Skeletal muscle tissue (tissue), 4 donors: ENCODE data around the gene PGAP2. TPM values are rescaled to one million over a fixed set of nuclear protein-coding genes. Genes with fewer than 3 reads are reported as not detected.
A peak's percentile ranks its signal among the peaks of the same experiment; 100 is the strongest.

Experiments
- H3K27ac ChIP-seq: one replicate; pipeline ENCODE4 v1.7.0; 2013; ENCODE audit warnings: mild to moderate bottlenecking, low read depth, low read length, inconsistent platforms
- H3K27me3 ChIP-seq, 3 donors: one replicate each; pipeline ENCODE4 v1.7.0; 2013; ENCODE audit warnings: low read length in 3 of 3; ENCODE audit not compliant: control insufficient read depth in 3 of 3, insufficient read depth in 3 of 3
- H3K36me3 ChIP-seq, 3 donors: one replicate each; pipeline ENCODE4 v1.7.0; 2013; ENCODE audit warnings: low read length in 3 of 3; ENCODE audit not compliant: control insufficient read depth in 3 of 3, insufficient read depth in 3 of 3
- H3K4me1 ChIP-seq, 3 donors: one replicate each; pipeline ENCODE4 v1.7.0; 2013; ENCODE audit warnings: low read length in 3 of 3, mild to moderate bottlenecking in 3 of 3; ENCODE audit not compliant: control insufficient read depth in 3 of 3, insufficient read depth in 3 of 3
- H3K4me3 ChIP-seq, 3 donors: one replicate each; pipeline ENCODE4 v1.7.0; 2013; ENCODE audit warnings: low read length in 3 of 3
- H3K9ac ChIP-seq, 3 donors: one replicate each; pipeline ENCODE4 v1.7.0; 2013; ENCODE audit warnings: low read length in 3 of 3, mild to moderate bottlenecking in 3 of 3, moderate library complexity in 2 of 3, low read depth in 1 of 3
- H3K9me3 ChIP-seq, 3 donors: one replicate each; pipeline ENCODE4 v1.7.0; 2013; ENCODE audit warnings: low read length in 3 of 3; ENCODE audit not compliant: control insufficient read depth in 3 of 3
- total RNA-seq: library from RNA; depleted of rRNA; stranded (reverse); fragments of >200 nt; gene quantifications from one replicate; pipeline ENCODE4 v1.2.3, GENCODE V29; 2014
- donor health status: Osteomylitis.

PGAP2 gene
- total RNA-seq, 1 donor from 2014 or later: 8.9 TPM

- H3K9ac ChIP-seq: no peak overlapping the region
- no peak overlapping the region for H3K4me3 ChIP-seq
- H3K27ac ChIP-seq: no peak overlapping the region
- no peaks in the 10 kb centered on the region for H3K27me3 ChIP-seq
- peaks cover 10 to 21% (median 15%) of the 10 kb centered on the region in 3 donors for H3K4me1 ChIP-seq
- peaks cover 14 to 21% (median 20%) of the 10 kb centered on the region in 3 donors for H3K36me3 ChIP-seq
- no peaks in the 10 kb centered on the region for H3K9me3 ChIP-seq
These were observed 21.7 kb downstream of the PGAP2 start for GRCh38 chr11:3830088-3830487.

GRCh38 chr11:3830730-3831129 lies 22.4 kb downstream of the PGAP2 start:
- no peak overlapping the region for H3K27ac ChIP-seq
- peaks cover 14 to 19% (median 19%) of the 10 kb centered on the region in 3 donors for H3K36me3 ChIP-seq
- H3K4me3 ChIP-seq: no peak overlapping the region
- H3K4me1 ChIP-seq: peaks cover 13 to 28% (median 15%) of the 10 kb centered on the region in 3 donors
- no peaks in the 10 kb centered on the region for H3K9me3 ChIP-seq
- peak overlapping the region in 1 of 3 donors; percentile 33 for H3K9ac ChIP-seq
- H3K27me3 ChIP-seq: no peaks in the 10 kb centered on the region

- no peak overlapping the region for H3K27ac ChIP-seq
- H3K4me1 ChIP-seq: peaks cover 16 to 29% (median 20%) of the 10 kb centered on the region in 3 donors
These were observed 23.2 kb downstream of the PGAP2 start for GRCh38 chr11:3831378-3832239.

GRCh38 chr11:3832816-3833215 lies 24.5 kb downstream of the PGAP2 start:
- H3K27ac ChIP-seq: no peak overlapping the region
- no peak overlapping the region for H3K4me3 ChIP-seq
- peaks cover 25 to 36% (median 26%) of the 10 kb centered on the region in 3 donors for H3K4me1 ChIP-seq

More at GRCh38 chr11:3831378-3832239, 23.2 kb downstream of the PGAP2 start:
- Histone ChIP-seq H3K36me3 (peaks cover 14 to 16% (median 15%) of the 10 kb centered on the region in 3 donors), H3K9me3 (no peaks in the 10 kb centered on the region), H3K9ac (no peak overlapping the region), H3K27me3 (no peaks in the 10 kb centered on the region), H3K4me3 (no peak overlapping the region)

GRCh38 chr11:3833449-3833848 lies 25.1 kb downstream of the PGAP2 start:
- no peak overlapping the region for H3K9ac ChIP-seq
- H3K9me3 ChIP-seq: no peaks in the 10 kb centered on the region
- H3K4me3 ChIP-seq: no peak overlapping the region
- no peaks in the 10 kb centered on the region for H3K27me3 ChIP-seq
- peaks cover 27 to 39% (median 28%) of the 10 kb centered on the region in 3 donors for H3K4me1 ChIP-seq
- peaks cover 0 to 3% (median 2%) of the 10 kb centered on the region in 3 donors for H3K36me3 ChIP-seq
- no peak overlapping the region for H3K27ac ChIP-seq

More at GRCh38 chr11:3832816-3833215, 24.5 kb downstream of the PGAP2 start:
- Histone ChIP-seq H3K9ac (no peak overlapping the region), H3K9me3 (no peaks in the 10 kb centered on the region), H3K36me3 (peaks cover 2 to 7% (median 3%) of the 10 kb centered on the region in 3 donors), H3K27me3 (no peaks in the 10 kb centered on the region)

GRCh38 chr11:3834349-3834663 lies 25.9 kb downstream of the PGAP2 start:
- H3K27me3 ChIP-seq: no peaks in the 10 kb centered on the region
- H3K9ac ChIP-seq: no peak overlapping the region
- H3K4me3 ChIP-seq: no peak overlapping the region
- H3K27ac ChIP-seq: peak overlapping the region; percentile 17
- H3K9me3 ChIP-seq: no peaks in the 10 kb centered on the region
- peaks cover 27 to 45% (median 33%) of the 10 kb centered on the region in 3 donors for H3K4me1 ChIP-seq
- peaks cover 0 to 3% (median 2%) of the 10 kb centered on the region in 3 donors for H3K36me3 ChIP-seq

GRCh38 chr11:3834664-3835461 lies 26.5 kb downstream of the PGAP2 start:
- Histone ChIP-seq H3K36me3 (peaks cover 0 to 3% (median 2%) of the 10 kb centered on the region in 3 donors), H3K4me3 (peak overlapping the region in 1 of 3 donors; percentile 1), H3K9ac (no peak overlapping the region), H3K27ac (peak overlapping the region; percentile 52), H3K4me1 (peaks cover 30 to 50% (median 39%) of the 10 kb centered on the region in 3 donors), H3K9me3 (no peaks in the 10 kb centered on the region), H3K27me3 (no peaks in the 10 kb centered on the region)

GRCh38 chr11:3835751-3836150 lies 27.4 kb downstream of the PGAP2 start:
- Histone ChIP-seq H3K9ac (no peak overlapping the region), H3K27ac (peak overlapping the region; percentile 52), H3K4me3 (no peak overlapping the region), H3K36me3 (peaks cover 0 to 3% (median 0%) of the 10 kb centered on the region in 3 donors), H3K9me3 (no peaks in the 10 kb centered on the region), H3K4me1 (peaks cover 34 to 56% (median 43%) of the 10 kb centered on the region in 3 donors), H3K27me3 (no peaks in the 10 kb centered on the region)

GRCh38 chr11:3836903-3837302 lies 28.5 kb downstream of the PGAP2 start:
- Histone ChIP-seq H3K27ac (peak overlapping the region; percentile 9), H3K4me3 (no peak overlapping the region), H3K27me3 (no peaks in the 10 kb centered on the region)

More at GRCh38 chr11:3836903-3837302, 28.5 kb downstream of the PGAP2 start:
- Histone ChIP-seq H3K36me3 (peaks cover 0 to 3% (median 0%) of the 10 kb centered on the region in 3 donors), H3K4me1 (peaks cover 30 to 52% (median 43%) of the 10 kb centered on the region in 3 donors), H3K9ac (no peak overlapping the region), H3K9me3 (no peaks in the 10 kb centered on the region)
